H9 (cell line): ENCODE results near the gene HBS1L. TPM values are rescaled to one million over a fixed set of nuclear protein-coding genes. Genes with fewer than 3 reads are reported as not detected.

Experiments
- DNase-seq: peaks from one replicate; pipeline ENCODE4 v3.0.0-alpha.2; 2017
- H2AFZ ChIP-seq: one replicate; pipeline ENCODE4 v1.6.1; 2013; ENCODE audit warnings: mild to moderate bottlenecking, low read length, control low read depth, moderate library complexity
- H2AK5ac ChIP-seq: 2 replicates; pipeline ENCODE4 v1.6.1; 2013; ENCODE audit warnings: low read length, control low read depth, mixed read lengths; ENCODE audit not compliant: insufficient read length
- H2BK120ac ChIP-seq: one replicate; pipeline ENCODE4 v1.6.1; 2013; ENCODE audit warnings: low read depth, mild to moderate bottlenecking, low read length, control low read depth, inconsistent platforms; ENCODE audit not compliant: poor library complexity, severe bottlenecking
- H2BK12ac ChIP-seq: 2 replicates; pipeline ENCODE4 v1.6.1; 2013; ENCODE audit warnings: low read length, control low read depth, mixed read lengths, low read depth; ENCODE audit not compliant: insufficient read length
- H2BK15ac ChIP-seq: 2 replicates; pipeline ENCODE4 v1.6.1; 2013; ENCODE audit warnings: low read depth, low read length, control low read depth
- H2BK20ac ChIP-seq: one replicate; pipeline ENCODE4 v1.6.1; 2013; ENCODE audit warnings: low read depth, mild to moderate bottlenecking, low read length, control low read depth, inconsistent platforms; ENCODE audit not compliant: poor library complexity, severe bottlenecking
- H2BK5ac ChIP-seq: 2 replicates; pipeline ENCODE4 v1.6.1; 2013; ENCODE audit warnings: low read length, control low read depth, mixed read lengths; ENCODE audit not compliant: insufficient read length
- H3K14ac ChIP-seq: 2 replicates; pipeline ENCODE4 v1.6.1; 2013; ENCODE audit warnings: low read length, control low read depth; ENCODE audit not compliant: insufficient read depth
- H3K18ac ChIP-seq: 2 replicates; pipeline ENCODE4 v1.6.1; 2013; ENCODE audit warnings: low read depth, mild to moderate bottlenecking, mixed read lengths, low read length, control low read depth; ENCODE audit not compliant: insufficient read length
- H3K23ac ChIP-seq: 2 replicates; pipeline ENCODE4 v1.6.1; 2013; ENCODE audit warnings: low read length, control low read depth, mixed read lengths, low read depth; ENCODE audit not compliant: insufficient read length
- H3K23me2 ChIP-seq: 2 replicates; pipeline ENCODE4 v1.6.1; 2013; ENCODE audit warnings: low read depth, mild to moderate bottlenecking, mixed read lengths, low read length, control low read depth; ENCODE audit not compliant: insufficient read length, poor library complexity, severe bottlenecking
- H3K27ac ChIP-seq: 2 replicates; pipeline ENCODE4 v1.5.1; 2013; ENCODE audit warnings: low read length, control low read depth, mixed read lengths, low read depth; ENCODE audit not compliant: insufficient read length
- H3K27me3 ChIP-seq: 2 replicates; pipeline ENCODE4 v1.6.1; 2013; ENCODE audit warnings: low read length, control low read depth, inconsistent platforms; ENCODE audit not compliant: insufficient read depth
- H3K4ac ChIP-seq: 2 replicates; pipeline ENCODE4 v1.6.1; 2013; ENCODE audit warnings: low read depth, mild to moderate bottlenecking, control low read depth, inconsistent platforms, low read length, moderate library complexity
- H3K4me1 ChIP-seq: 2 replicates; pipeline ENCODE4 v1.6.1; 2013; ENCODE audit warnings: low read length, control low read depth, inconsistent platforms; ENCODE audit not compliant: insufficient read depth
- H3K4me2 ChIP-seq: 2 replicates; pipeline ENCODE4 v1.6.1; 2013; ENCODE audit warnings: low read length, control low read depth, mixed read lengths; ENCODE audit not compliant: insufficient read length, insufficient read depth
- H3K56ac ChIP-seq: 2 replicates; pipeline ENCODE4 v1.6.1; 2013; ENCODE audit warnings: low read depth, mild to moderate bottlenecking, mixed read lengths, low read length, control low read depth; ENCODE audit not compliant: insufficient read length
- H3K79me1 ChIP-seq: 2 replicates; pipeline ENCODE4 v1.6.1; 2013; ENCODE audit warnings: low read depth, mild to moderate bottlenecking, moderate library complexity, low read length, control low read depth, inconsistent platforms; ENCODE audit not compliant: insufficient read depth, poor library complexity, severe bottlenecking
- H3K79me2 ChIP-seq: 2 replicates; pipeline ENCODE4 v1.6.1; 2013; ENCODE audit warnings: low read length, control low read depth, inconsistent platforms; ENCODE audit not compliant: insufficient read depth
- H3K9ac ChIP-seq: 2 replicates; pipeline ENCODE4 v1.6.1; 2013; ENCODE audit warnings: low read length, control low read depth, mixed read lengths; ENCODE audit not compliant: insufficient read length; ENCODE audit errors: extremely low read depth
- H3K9me3 ChIP-seq: one replicate; pipeline ENCODE4 v1.6.1; 2013; ENCODE audit warnings: low read depth, low read length, inconsistent platforms; ENCODE audit not compliant: control insufficient read depth
- H3T11ph ChIP-seq: one replicate; pipeline ENCODE4 v1.6.1; 2013; ENCODE audit warnings: mild to moderate bottlenecking, low read length, control low read depth, inconsistent platforms
- H4K20me1 ChIP-seq: one replicate; pipeline ENCODE4 v1.6.1; 2013; ENCODE audit not compliant: control insufficient read depth, insufficient read length, insufficient read depth
- H4K5ac ChIP-seq: 2 replicates; pipeline ENCODE4 v1.6.1; 2013; ENCODE audit warnings: low read depth, mild to moderate bottlenecking, mixed read lengths, low read length, control low read depth; ENCODE audit not compliant: insufficient read length
- H4K8ac ChIP-seq: replicated peaks from 2 replicates; pipeline ENCODE4 v1.6.1; 2013; ENCODE audit warnings: low read length, control low read depth, mixed read lengths, low read depth; ENCODE audit not compliant: insufficient read length
- H4K91ac ChIP-seq: 2 replicates; pipeline ENCODE4 v1.6.1; 2013; ENCODE audit warnings: low read depth, mild to moderate bottlenecking, moderate library complexity, mixed read lengths, low read length, control low read depth; ENCODE audit not compliant: insufficient read length
- H3K27ac Mint-ChIP-seq, 3 experiments: 2 replicates in 2 of 3; 3 replicates in 1 of 3; pipeline ENCODE4 v1.8.0; 2020 to 2021; ENCODE audit warnings: mixed read lengths in 3 of 3, mild to moderate bottlenecking in 1 of 3, moderate library complexity in 1 of 3
- H3K27me3 Mint-ChIP-seq: 2 replicates; pipeline ENCODE4 v1.8.0; 2021; ENCODE audit warnings: low read depth, mild to moderate bottlenecking, moderate library complexity, mixed read lengths
- H3K36me3 Mint-ChIP-seq, 3 experiments: 2 replicates in 2 of 3; 3 replicates in 1 of 3; pipeline ENCODE4 v1.8.0; 2020 to 2021; ENCODE audit warnings: low read depth in 3 of 3, mixed read lengths in 3 of 3; ENCODE audit not compliant: insufficient read depth in 1 of 3
- H3K4me1 Mint-ChIP-seq, 2 experiments: 2 replicates each; pipeline ENCODE4 v1.8.0; 2020; ENCODE audit warnings: mixed read lengths in 2 of 2
- H3K4me3 Mint-ChIP-seq, 2 experiments: 2 replicates in 1 of 2; 3 replicates in 1 of 2; pipeline ENCODE4 v1.8.0; 2020 to 2021; ENCODE audit warnings: mild to moderate bottlenecking in 2 of 2, mixed read lengths in 2 of 2, moderate library complexity in 1 of 2
- H3K9me3 Mint-ChIP-seq, 2 experiments: 2 replicates in 1 of 2; 3 replicates in 1 of 2; pipeline ENCODE4 v1.8.0; 2020; ENCODE audit warnings: mild to moderate bottlenecking in 2 of 2, mixed read lengths in 2 of 2, moderate library complexity in 1 of 2
- WGBS: extraction: QIAGEN DNeasy Blood & Tissue Kit; methylation state at CpG from one replicate; pipeline ENCODE4 v1.1.7; 2013; ENCODE audit warnings: missing lambda C conversion rate, low lambda C conversion rate, mixed read lengths; ENCODE audit not compliant: insufficient read length; ENCODE audit errors: extremely low coverage; 5-methylcytosine and 5-hydroxymethylcytosine counted together
- total RNA-seq: library from RNA; stranded (reverse); gene quantifications from 2 replicates; pipeline ENCODE4 v1.2.1, GENCODE V29; 2021
- TF ChIP-seq, protein P1 (sequence below): fragments of 200-600 bp; sonication (generic); conservative IDR thresholded peaks from 3 replicates; pipeline ENCODE4 v1.8.0; 2021; ENCODE audit warnings: antibody characterized with exemption, mild to moderate bottlenecking

Gene HBS1L
- total RNA-seq, 1 experiment from 2014 or later, result 110 TPM

DNA sequence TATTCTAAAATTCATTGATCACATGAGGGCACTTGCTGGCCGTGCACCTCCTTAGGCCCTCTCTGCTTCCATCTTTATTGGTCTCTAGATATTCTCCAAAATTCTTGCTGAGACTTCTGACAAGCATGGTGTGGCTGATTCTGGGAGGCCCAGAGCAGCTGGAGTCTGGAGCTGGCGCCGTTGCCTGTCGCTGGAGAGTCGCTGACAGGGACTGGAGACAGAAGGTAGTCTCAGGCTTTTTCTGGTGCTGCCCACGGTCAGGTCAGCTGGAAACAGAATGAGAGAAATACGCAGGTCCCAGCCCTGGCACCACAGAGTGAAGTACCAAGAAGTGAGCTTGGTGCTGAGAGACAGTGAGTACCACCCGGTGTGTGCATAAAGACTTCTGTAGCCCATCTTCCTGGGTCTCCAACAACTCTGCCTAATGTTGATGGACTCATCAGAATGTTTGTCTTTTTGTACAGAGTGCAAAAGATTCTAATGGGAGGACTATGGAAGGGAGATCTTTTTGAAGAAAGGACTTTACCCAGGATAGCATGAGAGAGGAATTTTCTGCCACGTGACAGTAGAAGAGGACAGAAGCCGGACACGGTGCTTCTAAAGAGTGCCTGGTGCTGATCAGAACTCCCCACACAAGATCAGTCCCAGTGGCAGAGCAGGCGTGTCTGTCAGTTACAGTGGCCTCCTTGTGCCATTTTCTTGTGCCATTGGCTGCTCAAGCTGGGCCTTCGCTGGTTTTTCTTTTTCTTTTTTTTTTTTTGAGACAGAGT is 102.9 kb downstream of the HBS1L start:
- Histone ChIP-seq H2BK12ac (no peak overlapping the region), H4K20me1 (no peaks in the 10 kb centered on the region), H2BK5ac (no peak overlapping the region), H4K8ac (no peak overlapping the region), H3K23ac (no peak overlapping the region), H3K4me1 (no peaks in the 10 kb centered on the region), H3K18ac (no peak overlapping the region), H3T11ph (no peak overlapping the region), H3K4me2 (no peak overlapping the region), H3K23me2 (no peaks in the 10 kb centered on the region), H4K5ac (no peak overlapping the region), H3K4ac (no peak overlapping the region), H3K56ac (no peak overlapping the region), H2BK20ac (no peak overlapping the region), H2BK15ac (no peak overlapping the region), H3K9ac (no peak overlapping the region), H2AK5ac (no peak overlapping the region), H3K79me2 (no peaks in the 10 kb centered on the region), H2AFZ (no peak overlapping the region), H3K27me3 (no peaks in the 10 kb centered on the region), H3K79me1 (no peaks in the 10 kb centered on the region), H3K9me3 (no peaks in the 10 kb centered on the region), H3K14ac (no peak overlapping the region), H3K27ac (no peak overlapping the region), H2BK120ac (no peak overlapping the region), H4K91ac (no peak overlapping the region)
- H3K36me3 Mint-ChIP-seq, result no peaks in the 10 kb centered on the region
- no peak overlapping the region for H3K4me3 Mint-ChIP-seq
- no peak for DNase-seq
- TF ChIP-seq, protein P1, sequence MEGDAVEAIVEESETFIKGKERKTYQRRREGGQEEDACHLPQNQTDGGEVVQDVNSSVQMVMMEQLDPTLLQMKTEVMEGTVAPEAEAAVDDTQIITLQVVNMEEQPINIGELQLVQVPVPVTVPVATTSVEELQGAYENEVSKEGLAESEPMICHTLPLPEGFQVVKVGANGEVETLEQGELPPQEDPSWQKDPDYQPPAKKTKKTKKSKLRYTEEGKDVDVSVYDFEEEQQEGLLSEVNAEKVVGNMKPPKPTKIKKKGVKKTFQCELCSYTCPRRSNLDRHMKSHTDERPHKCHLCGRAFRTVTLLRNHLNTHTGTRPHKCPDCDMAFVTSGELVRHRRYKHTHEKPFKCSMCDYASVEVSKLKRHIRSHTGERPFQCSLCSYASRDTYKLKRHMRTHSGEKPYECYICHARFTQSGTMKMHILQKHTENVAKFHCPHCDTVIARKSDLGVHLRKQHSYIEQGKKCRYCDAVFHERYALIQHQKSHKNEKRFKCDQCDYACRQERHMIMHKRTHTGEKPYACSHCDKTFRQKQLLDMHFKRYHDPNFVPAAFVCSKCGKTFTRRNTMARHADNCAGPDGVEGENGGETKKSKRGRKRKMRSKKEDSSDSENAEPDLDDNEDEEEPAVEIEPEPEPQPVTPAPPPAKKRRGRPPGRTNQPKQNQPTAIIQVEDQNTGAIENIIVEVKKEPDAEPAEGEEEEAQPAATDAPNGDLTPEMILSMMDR, result no peak
- H3K27me3 Mint-ChIP-seq, result no peaks in the 10 kb centered on the region; the same call in none of the 2 replicates
- H3K27ac Mint-ChIP-seq, result no peak overlapping the region; a peak in 1 of 7 replicates
- peaks cover 0 to 6% of the 10 kb centered on the region in 2 experiments; a peak in 1 of 4 replicates for H3K4me1 Mint-ChIP-seq
- no peaks in the 10 kb centered on the region; a peak in 1 of 5 replicates for H3K9me3 Mint-ChIP-seq
- no CpG with 5 or more reads among the region's 13 CpGs for WGBS
